ENCODE results near the gene ARVCF. TPM values are rescaled to one million over a fixed set of nuclear protein-coding genes. Genes with fewer than 3 reads are reported as not detected.

The ARVCF gene
- total and polyA plus RNA-seq, 2 experiments from 2014 or later: 15.6 to 122 TPM

GRCh38 chr22:19991645-19992451 is 24.8 kb downstream of the ARVCF start:
- Histone ChIP-seq H3K27me3 (ENCODE audit: insufficient read depth) (no peaks in the 10 kb centered on the region), H3K9me2 (ENCODE audit: insufficient read depth) (no peaks in the 10 kb centered on the region), H3K79me2 (replicated peaks; ENCODE audit: insufficient read depth) (no peaks in the 10 kb centered on the region), H2AFZ (no peak overlapping the region), H3F3A (replicated peaks; ENCODE audit: low read depth) (no peaks in the 10 kb centered on the region), H3K27ac (ENCODE audit: low read depth) (no peak overlapping the region), H3K36me3 (ENCODE audit: insufficient read depth) (no peaks in the 10 kb centered on the region), H3K4me1 (ENCODE audit: insufficient read depth) (peaks cover 3% of the 10 kb centered on the region; the same call in 1 of the 2 replicates), H3K4me2 (no peak overlapping the region), H3K4me3 (no peak overlapping the region), H4K20me1 (replicated peaks; ENCODE audit: insufficient read depth) (no peaks in the 10 kb centered on the region)
- Mint-ChIP-seq H3K27me3 (ENCODE audit: insufficient read depth, low read depth, poor library complexity) (peaks cover 5% of the 10 kb centered on the region), H3K9me3 (no peaks in the 10 kb centered on the region), H3K36me3 (ENCODE audit: low read depth) (no peaks in the 10 kb centered on the region), H3K4me3 (no peak overlapping the region), H3K4me1 (no peaks in the 10 kb centered on the region; the same call in 1 of the 3 replicates), H3K27ac (no peak overlapping the region)
- no peak for DNase-seq (ENCODE audit: low spot score)
- ATAC-seq: no peak
- TF ChIP-seq, protein P1, sequence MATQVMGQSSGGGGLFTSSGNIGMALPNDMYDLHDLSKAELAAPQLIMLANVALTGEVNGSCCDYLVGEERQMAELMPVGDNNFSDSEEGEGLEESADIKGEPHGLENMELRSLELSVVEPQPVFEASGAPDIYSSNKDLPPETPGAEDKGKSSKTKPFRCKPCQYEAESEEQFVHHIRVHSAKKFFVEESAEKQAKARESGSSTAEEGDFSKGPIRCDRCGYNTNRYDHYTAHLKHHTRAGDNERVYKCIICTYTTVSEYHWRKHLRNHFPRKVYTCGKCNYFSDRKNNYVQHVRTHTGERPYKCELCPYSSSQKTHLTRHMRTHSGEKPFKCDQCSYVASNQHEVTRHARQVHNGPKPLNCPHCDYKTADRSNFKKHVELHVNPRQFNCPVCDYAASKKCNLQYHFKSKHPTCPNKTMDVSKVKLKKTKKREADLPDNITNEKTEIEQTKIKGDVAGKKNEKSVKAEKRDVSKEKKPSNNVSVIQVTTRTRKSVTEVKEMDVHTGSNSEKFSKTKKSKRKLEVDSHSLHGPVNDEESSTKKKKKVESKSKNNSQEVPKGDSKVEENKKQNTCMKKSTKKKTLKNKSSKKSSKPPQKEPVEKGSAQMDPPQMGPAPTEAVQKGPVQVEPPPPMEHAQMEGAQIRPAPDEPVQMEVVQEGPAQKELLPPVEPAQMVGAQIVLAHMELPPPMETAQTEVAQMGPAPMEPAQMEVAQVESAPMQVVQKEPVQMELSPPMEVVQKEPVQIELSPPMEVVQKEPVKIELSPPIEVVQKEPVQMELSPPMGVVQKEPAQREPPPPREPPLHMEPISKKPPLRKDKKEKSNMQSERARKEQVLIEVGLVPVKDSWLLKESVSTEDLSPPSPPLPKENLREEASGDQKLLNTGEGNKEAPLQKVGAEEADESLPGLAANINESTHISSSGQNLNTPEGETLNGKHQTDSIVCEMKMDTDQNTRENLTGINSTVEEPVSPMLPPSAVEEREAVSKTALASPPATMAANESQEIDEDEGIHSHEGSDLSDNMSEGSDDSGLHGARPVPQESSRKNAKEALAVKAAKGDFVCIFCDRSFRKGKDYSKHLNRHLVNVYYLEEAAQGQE (IDR thresholded peaks at IDR 0.05; ENCODE audit: unreplicated experiment): no peak
- TF ChIP-seq CTCF (conservative IDR thresholded peaks at IDR 0.05; ENCODE audit: low read depth in 2 of 2) (no peak), POLR2AphosphoS5 (IDR thresholded peaks at IDR 0.05; ENCODE audit: low read depth) (no peak)

DNA sequence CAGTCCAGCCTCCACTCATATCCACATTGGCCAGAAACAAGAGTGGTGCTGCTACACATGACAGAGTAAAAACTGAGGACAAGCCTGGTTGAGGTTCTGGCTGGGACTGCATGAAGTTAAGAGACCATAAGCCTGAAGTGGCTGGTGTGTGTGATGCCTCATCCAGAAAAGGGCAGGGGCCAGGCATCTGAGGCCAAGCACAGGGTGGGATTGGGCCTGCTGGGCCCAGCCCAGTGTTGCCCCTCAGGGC is 25.3 kb downstream of the ARVCF start:
- Mint-ChIP-seq H3K4me3 (no peak overlapping the region), H3K9me3 (no peaks in the 10 kb centered on the region), H3K27me3 (ENCODE audit: insufficient read depth, low read depth, poor library complexity) (peaks cover 8% of the 10 kb centered on the region), H3K4me1 (no peaks in the 10 kb centered on the region; the same call in 1 of the 3 replicates), H3K36me3 (ENCODE audit: low read depth) (no peaks in the 10 kb centered on the region), H3K27ac (no peak overlapping the region)
- DNase-seq (ENCODE audit: low spot score): no peak
- Histone ChIP-seq H3K79me2 (replicated peaks; ENCODE audit: insufficient read depth) (no peaks in the 10 kb centered on the region), H3K4me2 (no peak overlapping the region), H3K36me3 (ENCODE audit: insufficient read depth) (no peaks in the 10 kb centered on the region), H4K20me1 (replicated peaks; ENCODE audit: insufficient read depth) (no peaks in the 10 kb centered on the region), H3K9me2 (ENCODE audit: insufficient read depth) (no peaks in the 10 kb centered on the region), H3K4me3 (no peak overlapping the region), H2AFZ (no peak overlapping the region), H3K4me1 (ENCODE audit: insufficient read depth) (peaks cover 3% of the 10 kb centered on the region; the same call in 1 of the 2 replicates), H3F3A (replicated peaks; ENCODE audit: low read depth) (no peaks in the 10 kb centered on the region), H3K27ac (ENCODE audit: low read depth) (no peak overlapping the region), H3K27me3 (ENCODE audit: insufficient read depth) (no peaks in the 10 kb centered on the region)
- ATAC-seq: no peak
- TF ChIP-seq EZH2phosphoT487 (IDR thresholded peaks at IDR 0.05; ENCODE audit: unreplicated experiment) (no peak), ETS1 (IDR thresholded peaks at IDR 0.05) (no peak), NANOG (IDR thresholded peaks at IDR 0.05; ENCODE audit: borderline replicate concordance) (no peak), EZH2 (IDR thresholded peaks at IDR 0.05; ENCODE audit: low read depth, unreplicated experiment) (no peak), CTCF (conservative IDR thresholded peaks at IDR 0.05; ENCODE audit: low read depth in 2 of 2) (no peak)
